Gastroesophageal sphincter (tissue), 4 donors: ENCODE data around the gene ST6GALNAC6. TPM values are rescaled to one million over a fixed set of nuclear protein-coding genes. Genes with fewer than 3 reads are reported as not detected.
A peak's percentile ranks its signal among the peaks of the same experiment; 100 is the strongest.

ENCODE experiments used
- ATAC-seq: fragments of 150-250 bp; one replicate; pipeline ENCODE4 v1.9.1; 2016; ENCODE audit warnings: mild to moderate bottlenecking, moderate library complexity
- H3K27ac ChIP-seq, 4 donors: fragments of 200-600 bp; sonication (generic) in 3 of 4; 1 replicate in 3 of 4; 2 replicates in 1 of 4; pipeline ENCODE4 v1.5.1; 2016 to 2019
- H3K27me3 ChIP-seq: fragments of 200-600 bp; sonication (generic); one replicate; pipeline ENCODE4 v1.5.1; 2019
- H3K36me3 ChIP-seq, 2 donors: fragments of 200-600 bp; sonication (generic); one replicate each; pipeline ENCODE4 v1.5.1; 2019; ENCODE audit warnings: control low read depth in 1 of 2
- H3K4me1 ChIP-seq, 3 donors: fragments of 200-600 bp; sonication (generic); 1 replicate in 2 of 3; 2 replicates in 1 of 3; pipeline ENCODE4 v1.5.1; 2016 to 2019; ENCODE audit warnings: control low read depth in 2 of 3
- H3K4me3 ChIP-seq, 2 donors: fragments of 200-600 bp; sonication (generic); one replicate each; pipeline ENCODE4 v1.5.1; 2019; ENCODE audit warnings: mild to moderate bottlenecking in 1 of 2, moderate library complexity in 1 of 2
- H3K9me3 ChIP-seq, 3 donors: fragments of 200-600 bp; sonication (generic); one replicate each; pipeline ENCODE4 v1.5.1; 2017 to 2019; ENCODE audit warnings: control low read depth in 2 of 3
- EP300 ChIP-seq: sonication (generic); formaldehyde crosslinking; IDR thresholded peaks from one replicate; pipeline ENCODE4 v1.6.1; 2017; ENCODE audit warnings: antibody characterized with exemption, mild to moderate bottlenecking
- POLR2A ChIP-seq, 2 donors: fragments of 450-650 bp; IDR thresholded peaks; one replicate each; pipeline ENCODE4 v1.6.1; 2017; ENCODE audit warnings: antibody characterized with exemption in 2 of 2, mild to moderate bottlenecking in 2 of 2, moderate library complexity in 1 of 2
- POLR2AphosphoS5 ChIP-seq: sonication (generic); formaldehyde crosslinking; IDR thresholded peaks from one replicate; pipeline ENCODE4 v1.6.1; 2017; ENCODE audit warnings: antibody characterized with exemption
- WGBS, 2 donors: methylation state at CpG; one replicate each; pipeline ENCODE4 v1.1.5; 2018; ENCODE audit warnings: low coverage in 1 of 2; 5-methylcytosine and 5-hydroxymethylcytosine counted together
- total RNA-seq, 4 donors: library from RNA; depleted of rRNA; stranded (reverse); fragments of >200 nt; gene quantifications; one replicate each; pipeline ENCODE4 v1.1.0, GENCODE V29; 2016
- TF ChIP-seq, protein P1 (sequence below), 4 experiments: fragments of 200-600 bp in 2 of 4; fragments of 450-650 bp in 2 of 4; sonication (generic) in 1 of 4; IDR thresholded peaks; one replicate each; pipeline ENCODE4 v1.5.1; 2017 to 2019; ENCODE audit warnings: antibody characterized with exemption in 4 of 4, mild to moderate bottlenecking in 2 of 4, moderate library complexity in 2 of 4

Gene ST6GALNAC6
- total RNA-seq, 4 donors from 2014 or later = 112 to 146 (median 132) TPM

DNA sequence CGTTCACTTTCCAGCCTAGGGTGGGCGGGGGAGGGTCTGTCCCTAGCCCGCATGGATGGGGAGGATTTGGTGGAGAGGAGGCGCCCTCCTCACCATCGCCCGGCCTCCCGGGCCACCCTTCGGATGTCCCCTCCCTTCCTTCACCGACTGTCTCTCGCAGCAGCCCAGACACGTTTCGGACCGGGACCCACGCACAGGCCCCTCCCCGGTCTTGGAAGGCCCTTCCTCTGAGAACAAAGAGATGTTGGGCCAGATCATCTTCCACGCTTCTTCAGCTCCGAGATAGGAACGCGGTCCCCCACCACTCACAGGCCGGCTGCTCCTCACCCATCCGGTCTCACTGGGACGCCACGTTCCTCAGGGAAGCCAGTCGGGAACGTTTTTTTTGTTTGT lies 38.9 kb upstream of the ST6GALNAC6 start:
- WGBS, 2 donors = 14% methylated on average over 2 of the region's 25 CpGs; no CpG with 5 or more reads in 1 of the 2 donors
- H3K9me3 ChIP-seq = no peaks in the 10 kb centered on the region
- TF ChIP-seq POLR2A (IDR thresholded peaks at IDR 0.05) (no peak), EP300 (no peak), POLR2AphosphoS5 (no peak)
- TF ChIP-seq, protein P1, sequence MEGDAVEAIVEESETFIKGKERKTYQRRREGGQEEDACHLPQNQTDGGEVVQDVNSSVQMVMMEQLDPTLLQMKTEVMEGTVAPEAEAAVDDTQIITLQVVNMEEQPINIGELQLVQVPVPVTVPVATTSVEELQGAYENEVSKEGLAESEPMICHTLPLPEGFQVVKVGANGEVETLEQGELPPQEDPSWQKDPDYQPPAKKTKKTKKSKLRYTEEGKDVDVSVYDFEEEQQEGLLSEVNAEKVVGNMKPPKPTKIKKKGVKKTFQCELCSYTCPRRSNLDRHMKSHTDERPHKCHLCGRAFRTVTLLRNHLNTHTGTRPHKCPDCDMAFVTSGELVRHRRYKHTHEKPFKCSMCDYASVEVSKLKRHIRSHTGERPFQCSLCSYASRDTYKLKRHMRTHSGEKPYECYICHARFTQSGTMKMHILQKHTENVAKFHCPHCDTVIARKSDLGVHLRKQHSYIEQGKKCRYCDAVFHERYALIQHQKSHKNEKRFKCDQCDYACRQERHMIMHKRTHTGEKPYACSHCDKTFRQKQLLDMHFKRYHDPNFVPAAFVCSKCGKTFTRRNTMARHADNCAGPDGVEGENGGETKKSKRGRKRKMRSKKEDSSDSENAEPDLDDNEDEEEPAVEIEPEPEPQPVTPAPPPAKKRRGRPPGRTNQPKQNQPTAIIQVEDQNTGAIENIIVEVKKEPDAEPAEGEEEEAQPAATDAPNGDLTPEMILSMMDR (IDR thresholded peaks at IDR 0.05) = no peak
- H3K27ac ChIP-seq = peak overlapping the region in 3 of 4 donors; percentile 71 to 76 (median 71)
- ATAC-seq = peak; percentile 16
- H3K36me3 ChIP-seq = peaks cover 0 to 59% of the 10 kb centered on the region in 2 donors
- peaks cover 0 to 65% (median 27%) of the 10 kb centered on the region in 3 donors for H3K4me1 ChIP-seq
- peak overlapping the region; percentile 82 to 97 for H3K4me3 ChIP-seq
- H3K27me3 ChIP-seq = no peaks in the 10 kb centered on the region

DNA sequence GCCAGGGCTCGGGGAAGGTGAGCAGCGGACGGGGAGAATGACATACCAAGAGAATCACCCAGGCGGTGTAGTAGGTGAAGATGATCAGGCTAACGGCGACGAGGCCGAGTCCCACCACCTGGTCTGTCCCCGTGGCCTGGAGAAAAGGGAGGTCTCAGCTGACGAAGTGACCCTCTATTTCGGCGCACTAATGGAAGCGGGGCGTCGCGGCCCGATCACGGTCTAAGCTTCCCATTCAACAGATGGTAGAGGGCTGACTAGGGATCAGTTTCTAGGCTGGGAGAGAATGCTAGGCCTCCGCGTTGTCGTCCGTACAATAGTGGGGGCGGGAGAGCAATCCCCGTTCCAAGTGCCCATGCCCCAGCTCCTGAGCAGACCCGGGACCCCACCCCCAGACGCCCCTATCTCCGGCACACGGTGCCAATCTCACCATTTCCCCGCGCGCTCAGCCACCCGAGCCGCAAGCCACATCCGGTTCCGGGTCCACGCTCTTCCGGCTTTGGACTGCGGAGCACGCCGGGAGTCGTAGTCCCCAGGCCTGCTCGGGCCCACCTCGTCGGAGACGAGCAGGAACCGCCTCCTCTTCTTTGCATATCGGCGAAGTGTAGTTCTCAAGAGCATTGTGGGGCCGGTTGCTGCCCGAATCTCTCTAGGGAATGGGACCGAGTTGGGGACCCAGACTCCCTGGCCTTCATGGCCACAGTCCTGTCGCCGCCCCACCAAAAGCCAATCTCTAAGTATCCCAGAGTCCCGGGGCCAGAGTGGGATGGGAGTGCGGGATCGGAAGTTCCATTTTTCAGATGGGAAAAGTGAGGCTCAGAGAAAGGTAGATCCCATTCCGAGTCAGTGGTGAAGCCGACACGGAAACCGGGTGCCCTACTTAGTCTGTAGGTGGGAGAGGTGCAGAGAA lies 38.2 kb upstream of the ST6GALNAC6 start, which contains the start of gene DPM2:
TSS of gene DPM2 (minus strand) at position 467 of the 910 bp plus-strand sequence. CDS start at position 433, 34 bp downstream.
- peak; percentile 87 for TF ChIP-seq POLR2AphosphoS5
- TF ChIP-seq EP300 = no peak
- TF ChIP-seq, protein P1 (IDR thresholded peaks at IDR 0.05) = no peak
- TF ChIP-seq POLR2A (IDR thresholded peaks at IDR 0.05) = peak; percentile 9 to 57
- peak within 1 kb of the TSS; percentile 16 to 76 (median 71) for H3K27ac ChIP-seq
- WGBS, 2 donors = 3 to 14% methylated on average over 9 to 18 of the region's 60 CpGs
- peak within 1 kb of the TSS; percentile 82 to 97 for H3K4me3 ChIP-seq
- no peaks in the 10 kb centered on the region for H3K9me3 ChIP-seq
- H3K27me3 ChIP-seq = no peaks in the 10 kb centered on the region
- ATAC-seq = peak; percentile 85
- peaks cover 0 to 58% (median 27%) of the 10 kb centered on the region in 3 donors for H3K4me1 ChIP-seq
- peaks cover 0 to 54% of the 10 kb centered on the region in 2 donors for H3K36me3 ChIP-seq

- peaks cover 0 to 48% of the 10 kb centered on the region in 2 donors for H3K36me3 ChIP-seq
- peaks cover 0 to 52% (median 21%) of the 10 kb centered on the region in 3 donors for H3K4me1 ChIP-seq
- ATAC-seq = no peak
- no peaks in the 10 kb centered on the region for H3K27me3 ChIP-seq
- WGBS, 2 donors = 0 to 27% methylated on average over 4 of the region's 7 CpGs
- H3K9me3 ChIP-seq = no peaks in the 10 kb centered on the region
- peak overlapping the region; percentile 82 to 97 for H3K4me3 ChIP-seq
- peak overlapping the region in 3 of 4 donors; percentile 71 to 76 (median 71) for H3K27ac ChIP-seq
- no peak for TF ChIP-seq POLR2A (IDR thresholded peaks at IDR 0.05)
These were observed 37.6 kb upstream of the ST6GALNAC6 start for GRCh38 chr9:127937056-127937387.

- Histone ChIP-seq H3K4me1 (peaks cover 0 to 49% (median 22%) of the 10 kb centered on the region in 3 donors), H3K27ac (no peak overlapping the region), H3K9me3 (no peaks in the 10 kb centered on the region), H3K4me3 (peak overlapping the region in 1 of 2 donors; percentile 82), H3K27me3 (no peaks in the 10 kb centered on the region), H3K36me3 (peaks cover 0 to 42% of the 10 kb centered on the region in 2 donors)
- 62 to 74% methylated on average over 4 of the region's 14 CpGs for WGBS, 2 donors
- no peak for TF ChIP-seq POLR2A (IDR thresholded peaks at IDR 0.05)
- TF ChIP-seq, protein P1 (IDR thresholded peaks at IDR 0.05) = no peak
- TF ChIP-seq EP300 = no peak
- no peak for TF ChIP-seq POLR2AphosphoS5
- no peak for ATAC-seq
These were observed 37.0 kb upstream of the ST6GALNAC6 start for GRCh38 chr9:127936347-127936852.

- 75 to 80% methylated on average over 4 of the region's 4 CpGs for WGBS, 2 donors
- TF ChIP-seq POLR2A (IDR thresholded peaks at IDR 0.05) = no peak
- no peak for TF ChIP-seq POLR2AphosphoS5
- Histone ChIP-seq H3K36me3 (peaks cover 0 to 37% of the 10 kb centered on the region in 2 donors), H3K4me3 (no peak overlapping the region), H3K9me3 (no peaks in the 10 kb centered on the region), H3K27me3 (no peaks in the 10 kb centered on the region), H3K4me1 (peaks cover 0 to 50% (median 29%) of the 10 kb centered on the region in 3 donors), H3K27ac (no peak overlapping the region)
- no peak for ATAC-seq
These were observed 36.4 kb upstream of the ST6GALNAC6 start for GRCh38 chr9:127935765-127936221.
